NCI-H1694 treated with DMSO at 0.1 percent for 48 hours (cell line): ENCODE measurements around the gene APOC4.

Experiments
- DNase-seq: peaks from one replicate; lab custom pipeline; 2025; lab: John Stamatoyannopoulos, UW

APOC4 gene

GRCh38 chr19:44993926-44994537 is 52.0 kb downstream of the APOC4 start:
- no peak for DNase-seq
